ENCODE measurements around the gene WLS.
"Not testable (repeated sequence)": the region's sequence is repeated elsewhere in the genome, so short reads cannot be mapped to it uniquely, and the experiment has no call there.

Gene WLS

GRCh38 chr1:68165665-68166064 is 66.7 kb downstream of the WLS start:
- no peak for DNase-seq (ENCODE audit: low read depth)

GRCh38 chr1:68164918-68165317 is 67.4 kb downstream of the WLS start:
- no peak for DNase-seq (ENCODE audit: low read depth)

- no peak for DNase-seq (ENCODE audit: low read depth)
Measured at GRCh38 chr1:68163220-68163619, 69.1 kb downstream of the WLS start.

GRCh38 chr1:68162761-68163160 is 69.6 kb downstream of the WLS start:
- no peak for DNase-seq (ENCODE audit: low read depth)

GRCh38 chr1:68161672-68162071 is 70.7 kb downstream of the WLS start:
- DNase-seq (ENCODE audit: low read depth), result not testable (repeated sequence)

GRCh38 chr1:68160935-68161334 is 71.4 kb downstream of the WLS start:
- DNase-seq (ENCODE audit: low read depth), result not testable (repeated sequence)

- no peak for DNase-seq (ENCODE audit: low read depth)
Measured at GRCh38 chr1:68160021-68160420, 72.3 kb downstream of the WLS start.

- DNase-seq (ENCODE audit: low read depth), result no peak
Measured at GRCh38 chr1:68158837-68159236, 73.5 kb downstream of the WLS start.

GRCh38 chr1:68157416-68157815 is 74.9 kb downstream of the WLS start:
- no peak for DNase-seq (ENCODE audit: low read depth)

- no peak for DNase-seq (ENCODE audit: low read depth)
Measured at GRCh38 chr1:68151690-68152089, 80.6 kb downstream of the WLS start.

GRCh38 chr1:68149907-68150306 is 82.4 kb downstream of the WLS start:
- DNase-seq (ENCODE audit: low read depth), result no peak

GRCh38 chr1:68149110-68149798 is 83.1 kb downstream of the WLS start:
- DNase-seq (ENCODE audit: low read depth), result no peak

GRCh38 chr1:68148631-68149030 is 83.7 kb downstream of the WLS start:
- no peak for DNase-seq (ENCODE audit: low read depth)

- DNase-seq (ENCODE audit: low read depth), result no peak
Measured at GRCh38 chr1:68147534-68148171, 84.7 kb downstream of the WLS start.

GRCh38 chr1:68145418-68146126 is 86.8 kb downstream of the WLS start:
- DNase-seq (ENCODE audit: low read depth), result no peak

- no peak for DNase-seq (ENCODE audit: low read depth)
Measured at GRCh38 chr1:68144856-68145255, 87.5 kb downstream of the WLS start.

- no peak for DNase-seq (ENCODE audit: low read depth)
Measured at GRCh38 chr1:68143633-68144032, 88.7 kb downstream of the WLS start.

- DNase-seq (ENCODE audit: low read depth), result peak; percentile 38
Measured at GRCh38 chr1:68142461-68142860, 89.9 kb downstream of the WLS start.

- DNase-seq (ENCODE audit: low read depth), result peak; percentile 30
Measured at GRCh38 chr1:68142036-68142435, 90.3 kb downstream of the WLS start.

- peak; percentile 87 for DNase-seq (ENCODE audit: low read depth)
Measured at GRCh38 chr1:68141071-68142021, 91.0 kb downstream of the WLS start.

GRCh38 chr1:68140536-68140935 is 91.8 kb downstream of the WLS start:
- DNase-seq (ENCODE audit: low read depth), result peak; percentile 74

- DNase-seq (ENCODE audit: low read depth), result no peak
Measured at GRCh38 chr1:68136187-68136586, 96.1 kb downstream of the WLS start.

All from iris pigment epithelial cell (primary cell).